GM20431 (cell line): Measurements from ENCODE around the gene KRT86.
"Not testable (repeated sequence)": the region's sequence is repeated elsewhere in the genome, so short reads cannot be mapped to it uniquely, and the experiment has no call there.

ENCODE experiments used
- in situ Hi-C: fragments of 300-500 bp; cut with MseI, MboI; formaldehyde crosslinking; loops from one replicate; pipeline ENCODE4 v1.15.0; 2020; ENCODE audit warnings: low sequenced_read_pairs; ENCODE audit not compliant: unreplicated experiment

The KRT86 gene

DNA sequence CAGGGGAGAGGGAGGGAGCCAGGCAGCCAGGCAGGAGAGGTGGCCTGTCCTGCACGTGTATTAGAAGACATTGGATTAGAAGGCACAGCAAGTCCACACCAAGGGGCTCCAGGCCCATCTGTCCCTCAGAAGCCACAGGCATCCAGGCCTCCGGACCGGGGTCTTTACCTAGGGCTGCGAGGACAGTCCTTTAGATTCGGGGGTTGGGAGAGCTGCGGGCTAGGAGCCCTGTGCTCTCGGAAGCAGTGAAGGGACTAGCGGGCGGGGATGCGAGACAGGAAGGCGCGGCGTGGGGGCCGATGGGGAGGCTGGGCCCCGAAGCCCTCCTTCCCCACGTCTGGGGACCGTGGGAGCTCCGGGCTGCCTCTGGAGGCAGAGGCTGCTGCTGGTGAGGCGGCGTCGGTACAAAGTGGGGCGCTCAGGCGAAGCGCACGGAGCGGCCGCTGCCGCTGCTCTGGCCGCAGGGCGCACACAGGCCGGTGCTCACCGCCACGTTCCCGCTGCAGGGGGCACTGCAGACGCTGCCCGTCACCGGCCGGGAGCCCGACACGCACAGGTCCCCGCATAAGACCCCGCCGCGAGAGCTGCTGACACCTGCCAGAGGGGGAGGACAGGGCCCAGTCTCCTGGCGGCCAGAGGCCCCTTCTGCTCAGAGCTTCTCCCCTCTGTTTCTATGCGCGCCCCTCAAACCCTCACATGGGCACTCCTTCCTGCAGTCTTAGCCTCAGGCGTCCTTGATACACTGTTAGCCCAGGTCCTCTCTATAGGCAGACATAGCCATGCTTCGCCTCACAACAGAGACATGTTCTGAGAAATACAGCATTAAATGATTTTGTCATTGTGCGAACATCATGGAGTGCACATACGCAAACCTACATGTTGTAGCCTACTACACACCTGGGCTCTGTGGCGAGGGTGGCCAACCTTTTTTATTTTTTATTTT lies 24.1 kb upstream of the KRT86 start:
- in situ Hi-C loops, result no loop called here

DNA sequence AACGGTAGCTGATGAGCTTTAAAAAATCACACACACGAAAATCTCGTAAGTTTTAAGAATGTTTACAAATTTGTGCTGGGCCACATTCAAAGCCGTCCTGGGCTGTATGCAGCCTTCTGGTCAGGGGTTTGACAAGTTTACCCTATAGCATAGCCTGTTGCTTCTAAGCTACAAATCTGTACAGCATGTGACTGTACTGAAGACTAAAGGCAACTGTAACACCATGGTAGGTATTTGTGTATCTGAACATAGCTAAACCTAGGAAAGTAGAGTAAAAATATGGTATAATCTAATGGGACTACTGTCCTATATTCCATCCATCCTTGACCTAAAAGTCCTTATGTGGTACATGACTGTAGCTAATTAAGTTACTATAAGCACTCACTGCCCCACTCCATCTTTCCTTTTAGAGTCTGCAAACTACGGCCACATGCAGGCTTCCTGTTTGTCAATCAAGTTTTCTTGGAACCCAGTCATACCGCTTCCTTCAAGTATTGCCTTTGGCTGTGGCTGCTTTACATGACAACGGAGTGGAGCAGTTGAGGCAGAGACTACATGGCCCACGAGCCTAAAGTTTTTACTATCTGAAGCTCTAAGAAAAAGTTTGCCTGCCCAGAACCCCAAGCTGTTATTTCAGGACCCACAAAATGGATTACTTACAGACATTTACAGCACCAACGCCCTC lies 22.9 kb upstream of the KRT86 start:
- in situ Hi-C loops, result no loop called here

DNA sequence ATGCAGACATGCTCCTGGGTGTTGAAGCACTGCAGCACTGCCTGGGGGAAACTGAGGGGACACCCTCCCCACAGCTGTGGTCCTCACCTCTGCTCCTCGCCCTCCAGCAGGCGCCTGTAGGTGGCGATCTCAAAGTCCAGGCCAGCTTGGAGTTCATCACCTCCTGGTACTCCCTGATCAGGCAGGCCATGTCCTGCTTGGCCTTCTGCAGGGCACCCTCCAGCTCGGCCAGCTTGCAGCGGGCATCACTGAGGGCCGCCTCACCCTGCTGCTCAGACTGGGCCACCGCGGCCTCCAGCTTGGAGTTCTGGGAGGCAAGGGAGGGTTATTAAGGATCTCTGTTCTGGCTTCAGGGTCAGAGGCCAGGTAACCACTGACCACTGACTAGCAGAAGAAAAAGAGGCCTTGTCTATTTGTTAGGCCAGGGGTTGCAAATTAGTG lies 22.2 kb upstream of the KRT86 start:
- in situ Hi-C loops, result not testable (repeated sequence)

DNA sequence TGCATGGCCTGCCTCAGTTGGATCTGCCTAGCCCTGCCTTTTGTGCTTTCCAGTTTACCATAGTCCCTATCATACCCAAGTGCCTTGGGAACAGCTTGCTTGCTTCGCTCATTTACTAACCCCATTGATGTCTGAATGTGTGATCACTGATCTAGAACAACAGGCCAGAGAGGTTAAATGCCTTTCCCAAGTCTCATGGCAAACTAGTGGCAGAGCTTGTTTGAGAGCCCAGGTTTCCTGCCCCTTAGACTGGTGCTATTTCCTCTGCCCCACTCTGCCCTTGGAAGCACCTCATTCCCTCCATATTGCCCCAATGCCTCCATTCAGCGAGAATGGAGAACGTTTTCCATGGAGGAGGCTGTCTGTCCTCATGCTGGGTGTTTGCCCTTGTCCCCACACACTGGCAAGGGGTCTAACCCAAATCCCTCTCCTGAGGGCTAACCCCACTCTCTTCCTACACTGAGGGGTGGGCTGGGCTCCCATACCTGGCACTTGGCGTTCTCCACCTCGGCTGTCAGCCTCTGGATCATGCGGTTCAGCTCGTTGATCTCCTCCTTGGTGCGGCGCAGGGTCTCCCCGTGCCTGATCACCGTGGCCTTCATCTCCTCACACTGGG lies 21.6 kb upstream of the KRT86 start:
- in situ Hi-C loops, result no loop called here

DNA sequence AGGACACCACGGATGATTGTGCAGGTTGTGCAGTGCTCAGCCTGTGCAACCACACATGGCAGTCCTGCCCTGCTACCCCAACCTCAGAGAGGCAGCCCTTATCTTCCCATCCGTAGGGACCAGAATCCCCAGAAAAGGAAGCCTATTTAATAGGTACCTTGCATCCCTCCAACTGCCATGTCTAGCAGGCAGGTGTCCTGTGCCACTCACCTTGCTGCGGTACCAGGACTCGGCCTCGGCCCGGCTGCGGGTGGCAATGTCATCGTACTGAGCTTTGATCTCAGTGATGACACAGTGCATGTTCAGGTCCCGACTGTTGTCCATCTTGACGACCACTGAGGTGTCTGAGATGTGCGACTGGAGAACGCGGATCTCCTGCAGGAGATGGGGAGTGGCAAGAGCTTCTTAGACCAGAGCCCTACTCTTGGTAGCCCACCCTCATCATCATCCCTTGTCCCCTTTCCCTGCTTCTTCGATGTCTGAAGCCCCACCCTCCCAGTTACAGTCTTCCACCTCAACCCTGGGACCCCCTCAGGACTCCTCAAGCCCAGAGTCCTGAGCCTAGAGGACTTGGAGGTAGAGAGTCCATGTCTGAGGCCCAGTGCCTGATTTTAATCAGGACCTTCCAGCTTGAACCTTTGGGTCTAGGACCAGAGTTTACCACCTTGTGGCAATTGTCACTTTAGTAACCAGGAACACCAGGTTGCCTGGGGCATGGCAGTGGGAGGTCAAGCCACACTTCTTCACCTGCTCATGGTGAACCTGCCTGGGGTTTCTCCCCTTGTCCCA lies 20.9 kb upstream of the KRT86 start:
- in situ Hi-C loops, result no loop called here

DNA sequence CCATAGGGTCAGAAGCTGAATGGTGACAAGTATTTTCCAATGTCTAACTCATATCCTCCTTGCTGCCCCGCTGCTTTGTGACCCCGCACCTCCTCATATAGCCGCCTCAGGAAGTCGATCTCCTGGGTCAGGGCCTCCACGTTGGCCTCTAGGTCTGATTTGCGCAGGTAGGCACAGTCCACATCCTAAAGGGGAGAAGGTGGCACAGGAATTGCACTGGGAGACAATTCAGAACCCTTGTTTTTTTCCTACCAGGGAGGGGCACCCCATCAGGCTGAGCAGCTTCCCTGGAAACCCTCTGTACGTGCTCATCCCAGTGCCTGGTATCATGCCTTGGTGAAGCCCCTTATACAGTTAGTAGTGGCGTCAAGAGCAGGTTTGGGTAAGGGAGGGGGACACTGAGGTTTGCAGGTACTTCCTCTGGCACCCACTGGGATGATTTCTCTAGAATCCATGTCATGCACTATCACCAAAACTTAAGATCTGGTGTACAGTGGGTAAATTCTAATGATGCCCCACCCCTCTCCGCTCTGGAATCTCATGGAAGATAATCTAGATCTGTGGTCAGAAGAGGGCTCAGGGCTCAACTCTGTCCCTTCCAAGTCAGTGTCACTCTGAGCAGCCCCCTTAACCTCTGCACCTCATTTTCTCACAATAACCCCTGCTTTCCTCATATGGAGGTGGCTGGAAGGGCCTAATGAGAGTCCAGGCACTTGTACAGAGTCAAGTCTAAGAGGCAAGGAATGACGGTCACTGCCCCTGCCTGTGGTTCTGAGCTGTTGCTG lies 20.1 kb upstream of the KRT86 start:
- in situ Hi-C loops, result no loop called here

DNA sequence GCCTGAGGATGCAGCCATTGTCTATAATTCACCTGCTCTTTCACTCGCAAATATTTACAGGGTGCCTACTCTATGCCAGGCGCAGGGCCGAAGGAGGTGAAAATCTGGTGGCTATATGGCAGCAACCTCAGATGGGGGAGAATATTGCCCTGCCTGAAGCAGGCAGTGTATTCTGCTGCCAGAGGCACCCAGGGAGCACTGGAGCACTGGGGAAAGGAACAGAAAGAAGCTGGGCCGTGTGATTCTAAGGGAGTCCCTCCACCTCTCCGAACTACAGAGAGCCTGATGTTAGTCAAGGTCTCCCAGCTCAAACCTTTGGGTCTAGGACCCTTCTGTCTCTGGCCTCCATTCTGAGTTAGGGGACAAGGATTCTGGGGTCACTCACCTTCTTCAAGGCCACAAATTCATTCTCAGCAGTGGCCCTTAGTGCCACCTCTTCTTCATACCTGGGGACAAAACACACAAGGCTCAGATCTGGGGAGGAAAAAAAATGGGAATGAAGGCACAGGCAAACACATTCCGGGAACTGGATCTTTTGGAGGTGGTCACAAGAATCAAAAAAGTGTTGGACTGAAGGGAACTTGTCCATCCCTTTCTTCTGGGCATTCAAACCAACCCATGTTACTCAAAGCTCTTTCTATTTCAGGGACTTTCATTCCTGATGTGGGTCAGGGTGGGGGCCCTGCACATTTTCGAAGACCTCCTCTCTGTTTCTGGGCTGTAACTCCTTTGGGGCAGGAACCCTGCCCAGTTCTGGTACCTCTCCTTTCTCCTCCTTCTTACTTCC lies 19.3 kb upstream of the KRT86 start:
- in situ Hi-C loops, result no loop called here

DNA sequence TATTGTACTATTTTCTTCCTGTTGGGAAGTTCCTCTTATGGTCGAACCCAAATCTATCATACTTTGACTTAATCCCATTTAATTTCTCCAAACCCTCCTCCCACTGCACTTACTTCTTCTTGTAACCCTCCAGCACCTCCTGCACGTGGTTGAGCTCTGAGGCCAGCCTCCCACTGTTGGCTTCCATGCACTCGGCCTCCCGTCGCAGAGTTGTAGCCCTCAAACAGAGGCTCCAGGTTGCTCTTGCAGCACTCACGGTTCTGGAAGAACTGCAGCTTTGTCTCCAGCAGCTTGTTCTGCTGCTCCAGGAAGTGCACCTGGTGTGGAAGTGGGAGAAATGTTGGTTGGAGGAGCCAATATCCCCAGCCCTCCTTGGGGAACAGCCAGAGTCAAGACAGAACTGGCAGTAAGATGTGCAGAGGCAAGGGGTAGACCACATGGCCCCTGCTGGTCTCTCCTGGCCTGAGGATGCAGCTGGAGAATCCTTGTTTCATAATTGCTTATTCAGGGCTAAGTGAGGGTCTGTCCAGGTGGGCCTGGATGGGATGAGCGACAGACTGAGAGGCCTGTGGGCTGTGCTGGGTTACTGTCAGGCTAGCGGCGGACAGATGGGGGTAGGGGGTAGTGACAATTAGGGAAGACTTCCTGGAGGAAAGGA lies 18.4 kb upstream of the KRT86 start:
- in situ Hi-C loops, result no loop called here

DNA sequence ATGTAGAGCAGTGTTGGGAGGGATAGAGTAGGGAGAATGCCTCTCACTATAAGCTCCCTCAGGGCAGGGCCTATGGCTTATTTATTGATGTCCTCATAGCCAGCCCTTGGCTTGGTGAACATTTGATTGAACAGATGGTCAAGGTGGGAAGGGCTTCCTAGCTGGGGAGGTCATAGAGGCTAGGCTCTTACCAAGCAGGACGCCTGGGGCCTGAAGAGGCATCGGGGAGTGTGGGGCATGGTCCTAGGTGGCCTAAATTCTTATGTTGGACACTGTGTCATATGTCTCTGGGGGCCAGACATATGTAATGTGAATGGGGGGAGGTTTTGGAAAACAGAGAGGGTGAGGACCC lies 17.9 kb upstream of the KRT86 start:
- in situ Hi-C loops, result no loop called here

DNA sequence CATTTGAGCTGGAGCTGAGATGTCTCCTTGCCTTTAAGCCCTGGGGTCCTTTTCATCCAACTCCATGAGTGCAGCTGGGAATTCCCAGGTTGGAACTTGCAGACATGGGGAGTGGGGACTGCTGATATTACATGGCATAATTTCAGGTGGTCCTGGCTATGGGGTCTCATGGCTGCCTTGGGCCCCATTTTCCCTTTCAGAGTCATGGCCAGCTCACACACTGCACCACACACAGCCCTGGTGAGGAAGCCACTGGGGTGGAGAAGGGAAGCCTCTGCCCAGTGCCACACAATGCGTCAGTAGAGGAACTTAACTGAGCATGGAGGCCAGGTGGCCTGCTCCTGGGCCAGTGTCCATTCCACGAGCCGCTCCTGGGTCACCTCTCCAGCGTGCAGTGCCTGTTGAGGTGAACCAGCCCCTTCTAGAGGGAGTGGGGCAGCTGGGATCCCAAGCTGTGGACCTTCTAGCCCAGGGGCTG lies 17.3 kb upstream of the KRT86 start:
- in situ Hi-C loops, result no loop called here

DNA sequence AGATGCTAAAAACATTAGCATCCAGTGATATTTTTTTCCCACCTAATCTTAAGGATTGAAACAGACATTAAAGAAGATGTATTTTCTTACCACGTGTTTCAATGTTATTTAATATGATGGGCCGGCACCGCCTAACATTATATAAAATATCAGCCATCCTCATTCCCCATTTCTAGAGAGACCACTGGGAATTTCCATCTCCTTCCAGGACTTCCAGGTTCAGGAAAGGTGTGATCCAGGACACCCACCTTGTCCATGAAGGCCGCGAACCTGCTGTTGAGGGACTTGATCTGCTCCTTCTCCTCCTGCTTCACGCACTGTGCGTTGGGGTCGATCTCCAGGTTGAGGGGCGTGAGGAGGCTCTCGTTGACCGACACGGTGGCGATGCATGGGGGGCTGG lies 16.5 kb upstream of the KRT86 start:
- in situ Hi-C loops, result not testable (repeated sequence)

DNA sequence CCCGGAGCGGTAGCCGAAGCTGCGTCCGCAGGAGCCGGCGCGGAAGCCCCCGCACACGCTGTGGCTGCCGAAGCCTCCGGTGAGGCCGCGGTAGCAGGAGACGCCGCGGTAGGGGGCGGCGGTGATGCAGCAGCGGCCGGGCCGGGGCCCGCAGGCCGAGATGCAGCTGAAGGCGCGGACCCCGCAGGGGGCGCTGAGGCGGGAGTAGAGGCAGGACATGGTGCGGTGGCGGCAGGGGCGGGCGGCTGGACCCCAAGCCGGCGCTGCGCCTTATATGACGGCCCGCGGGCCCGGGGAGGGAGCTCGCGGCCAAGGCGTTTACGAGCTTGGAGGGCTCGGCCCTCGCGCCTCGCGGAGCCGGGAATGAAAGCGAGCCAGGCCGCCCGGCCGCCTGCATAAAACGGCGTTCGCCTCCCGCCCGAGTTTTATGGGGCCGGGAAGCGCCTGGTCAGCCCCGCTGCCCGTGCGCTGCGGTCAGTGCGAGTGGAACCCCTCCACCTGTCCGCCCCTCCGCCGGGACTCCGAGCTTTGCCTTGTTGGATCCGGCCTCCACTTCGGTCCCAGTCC lies 16.0 kb upstream of the KRT86 start:
- in situ Hi-C loops, result no loop called here

DNA sequence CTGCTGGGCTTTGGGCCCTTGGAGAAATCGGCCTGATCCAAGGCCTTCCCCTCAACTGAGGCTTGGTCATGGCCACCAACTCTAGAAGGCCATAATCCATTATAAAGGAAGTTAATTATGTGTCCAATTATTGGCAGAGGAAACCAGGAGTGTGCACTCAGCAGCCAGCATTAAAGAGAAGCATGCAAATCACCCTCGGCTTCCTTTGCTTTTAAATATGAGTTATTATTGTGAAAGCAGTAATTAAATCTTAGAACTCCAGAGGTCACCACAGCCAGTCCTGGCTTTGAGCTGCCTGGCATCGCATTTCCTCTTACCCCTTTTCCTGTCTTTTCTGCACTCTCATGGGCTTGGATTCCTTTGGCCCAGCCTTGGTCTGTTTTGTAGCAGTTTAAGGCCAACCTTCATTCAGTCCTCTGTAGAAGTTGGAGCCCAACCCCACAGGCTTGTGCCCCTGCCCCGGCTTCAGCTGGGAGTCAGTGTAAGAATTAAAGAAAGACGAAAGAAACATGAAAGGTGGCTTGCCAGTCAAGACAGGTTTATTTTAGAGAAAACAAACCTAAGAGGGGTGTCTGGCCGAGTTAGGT lies 14.7 kb upstream of the KRT86 start:
- in situ Hi-C loops, result no loop called here

DNA sequence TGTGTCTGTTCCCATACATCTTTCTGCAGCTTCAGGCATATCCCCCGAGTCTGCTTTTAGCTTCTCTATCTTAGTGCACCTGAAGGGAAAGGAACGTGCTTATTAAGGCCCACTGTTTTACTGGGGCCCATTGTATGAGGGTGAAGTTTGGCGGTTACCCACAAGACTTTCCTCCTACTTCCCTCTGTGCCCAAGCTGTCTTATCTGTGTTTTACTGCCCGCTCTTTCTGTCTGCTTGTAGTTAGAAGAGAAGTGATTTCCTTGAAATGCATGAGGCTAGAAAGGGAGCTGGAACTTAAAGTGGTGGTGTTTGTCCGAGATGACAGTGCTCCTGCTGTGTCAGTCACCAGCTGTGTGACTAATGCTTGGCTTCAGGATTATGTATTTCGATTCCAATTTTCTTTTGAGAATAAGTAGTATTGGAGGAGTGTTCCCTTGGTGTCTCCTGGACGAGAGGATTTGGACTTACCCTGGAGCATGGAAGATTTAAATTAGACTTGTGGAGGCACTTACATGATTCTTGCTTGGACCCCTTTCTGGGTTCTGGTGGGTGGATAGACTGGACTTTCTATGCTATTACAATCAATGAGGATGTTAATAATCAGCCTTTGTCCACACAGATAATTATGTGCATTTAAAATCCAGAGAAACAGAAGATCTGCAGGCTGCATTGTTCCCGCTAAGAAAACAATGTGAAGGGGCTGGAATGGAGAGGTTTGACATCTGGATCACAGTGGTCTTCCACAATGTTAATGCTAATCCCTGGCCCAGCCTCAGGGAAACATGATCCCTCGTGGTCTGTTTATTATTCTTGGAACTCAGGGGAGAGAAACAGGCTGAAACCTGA lies 13.9 kb upstream of the KRT86 start:
- in situ Hi-C loops, result no loop called here

DNA sequence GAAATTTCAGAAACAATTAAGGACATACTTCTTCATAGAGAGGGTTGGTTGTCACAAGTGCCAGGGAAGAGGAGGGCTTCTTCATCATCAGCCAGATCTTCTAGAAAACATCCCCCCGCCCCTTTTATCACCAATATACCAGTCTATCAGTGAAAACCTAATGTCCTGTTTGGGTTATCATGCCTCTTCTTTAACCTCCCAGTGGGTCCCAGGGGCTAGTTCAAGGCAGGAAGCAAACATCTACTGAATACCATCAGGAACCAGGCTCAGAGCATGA lies 13.3 kb upstream of the KRT86 start:
- in situ Hi-C loops, result no loop called here

DNA sequence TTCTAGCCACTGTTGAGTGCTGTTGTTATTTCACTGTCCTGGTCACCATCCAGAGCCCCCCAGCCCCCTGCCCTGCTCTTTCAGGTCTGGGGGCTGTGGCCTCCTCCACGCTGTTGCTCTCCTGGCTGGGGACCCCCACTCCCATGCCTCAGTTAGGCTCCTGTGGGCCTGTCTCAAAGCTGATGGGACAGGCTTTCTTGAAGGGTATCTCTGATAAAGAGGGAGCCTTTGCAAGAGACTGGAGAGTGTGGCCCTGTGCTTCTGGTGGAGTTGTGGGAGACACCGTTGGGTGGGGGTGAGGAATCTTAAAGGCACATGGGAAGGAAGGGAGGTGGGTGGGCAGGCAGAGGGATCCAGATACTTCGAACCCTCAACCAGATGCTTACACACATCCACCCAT lies 12.2 kb upstream of the KRT86 start:
- in situ Hi-C loops, result no loop called here
